Ramos (cell line): ENCODE results near the gene CD40.

Experiments
- in situ Hi-C: fragments of 300-500 bp; cut with MboI; formaldehyde crosslinking; loops from one replicate; pipeline ENCODE4 v1.14.3; 2022; ENCODE audit warnings: low sequenced_read_pairs; ENCODE audit not compliant: unreplicated experiment

CD40 gene

DNA sequence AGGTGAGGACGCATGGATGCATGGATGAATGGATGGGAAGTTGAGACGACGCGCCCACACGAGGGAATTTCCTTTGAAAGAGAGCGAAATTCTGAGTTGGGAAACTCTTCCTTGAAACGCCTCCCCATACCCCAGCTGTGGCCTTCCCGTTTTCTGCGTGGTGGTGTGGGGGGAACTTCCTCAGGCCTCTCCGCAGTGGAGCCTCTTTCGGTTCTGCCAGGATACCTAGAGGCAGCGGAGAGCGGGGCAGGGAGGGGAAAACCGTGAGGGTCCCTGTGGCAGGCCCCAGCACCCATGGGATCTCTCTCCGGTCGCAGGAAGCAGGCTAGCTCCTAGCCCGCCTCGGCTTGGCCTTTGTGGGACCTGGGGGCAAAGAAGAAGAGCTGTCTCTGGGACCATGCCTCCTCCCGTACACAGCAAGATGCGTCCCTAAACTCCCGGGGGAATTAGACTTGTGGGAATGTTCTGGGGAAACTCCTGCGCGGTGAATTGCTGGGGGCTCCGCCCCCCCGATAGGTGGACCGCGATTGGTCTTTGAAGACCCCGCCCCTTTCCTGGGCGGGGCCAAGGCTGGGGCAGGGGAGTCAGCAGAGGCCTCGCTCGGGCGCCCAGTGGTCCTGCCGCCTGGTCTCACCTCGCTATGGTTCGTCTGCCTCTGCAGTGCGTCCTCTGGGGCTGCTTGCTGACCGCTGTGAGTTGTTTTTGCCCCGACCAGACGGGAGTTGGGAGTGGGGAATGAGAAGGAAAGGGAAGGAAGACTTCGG, at the start of gene CD40:
CD40 (plus strand) TSS at position 611 of the 764 bp plus-strand sequence; CDS start at position 641, 30 bp downstream.
- in situ Hi-C loops, result no loop called here

DNA sequence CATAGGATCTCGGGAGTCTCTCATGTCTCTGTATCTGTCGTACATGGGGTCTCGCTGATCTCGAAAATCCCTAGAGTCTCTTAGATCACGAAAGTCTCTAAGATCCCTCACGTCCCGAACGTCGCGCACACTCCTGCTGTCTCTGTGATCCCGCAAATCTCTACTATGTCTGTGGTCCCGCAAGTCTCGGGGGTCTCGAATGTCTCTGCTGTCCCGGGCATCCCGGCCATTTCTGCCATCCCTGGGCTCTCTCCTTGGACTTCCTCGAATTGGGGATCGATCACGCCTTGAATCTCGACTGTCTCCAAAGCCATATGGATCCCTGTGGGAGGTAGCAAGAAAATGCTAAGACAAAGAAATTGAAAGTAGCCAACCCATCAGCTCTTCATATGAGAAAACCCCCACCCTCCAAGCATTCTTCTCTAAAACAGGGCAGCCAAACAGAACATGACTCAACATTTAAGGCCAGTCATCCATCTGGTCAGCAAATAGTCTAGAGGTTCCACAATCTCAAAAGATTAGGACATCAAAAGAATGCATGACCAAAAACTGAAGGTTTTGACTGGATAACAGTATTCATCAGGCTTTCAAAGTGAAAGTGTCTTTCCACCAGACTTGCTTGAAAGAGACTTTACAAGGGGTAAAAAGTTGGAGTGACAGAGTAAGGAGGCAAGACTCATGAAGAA, 47.8 kb upstream of the CD40 start:
- in situ Hi-C loops, result no loop called here

DNA sequence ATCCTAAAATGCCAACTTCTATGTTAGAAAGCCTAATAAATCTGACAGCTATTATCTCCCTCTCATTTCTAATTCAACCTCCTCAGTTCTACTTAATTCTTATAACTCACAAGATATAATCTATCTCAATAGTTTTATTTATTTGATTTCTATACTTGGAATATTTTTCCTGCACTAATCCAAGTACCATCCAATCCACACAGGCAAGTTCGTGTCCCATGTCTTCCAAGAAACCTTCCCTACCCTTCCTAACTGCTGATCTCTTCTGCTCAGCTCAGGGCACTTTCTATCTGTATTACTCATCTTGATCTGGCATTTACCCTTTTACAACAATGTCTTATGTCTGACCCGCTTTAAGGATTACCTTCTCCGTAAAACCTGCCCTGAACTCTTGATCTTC, 46.5 kb upstream of the CD40 start:
- in situ Hi-C loops, result no loop called here

DNA sequence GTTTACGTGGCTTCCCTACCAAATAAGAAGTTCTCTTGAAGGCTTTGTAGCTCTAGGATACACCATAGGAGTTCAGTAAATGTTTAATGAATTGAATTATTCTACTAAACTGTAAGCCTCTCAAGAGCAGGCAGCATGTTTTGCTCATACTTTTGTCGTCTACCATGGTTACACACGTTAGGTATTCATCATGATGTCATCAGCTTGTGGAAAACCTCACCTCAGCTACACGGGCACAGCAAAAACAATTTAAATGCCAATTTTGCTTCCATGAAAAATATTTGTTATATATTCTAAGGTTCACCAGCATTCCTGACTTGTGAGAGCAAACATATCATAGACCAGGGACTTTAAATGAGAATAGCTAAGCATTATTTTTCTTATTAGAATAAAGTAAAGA, 45.1 kb upstream of the CD40 start:
- in situ Hi-C loops, result no loop called here

DNA sequence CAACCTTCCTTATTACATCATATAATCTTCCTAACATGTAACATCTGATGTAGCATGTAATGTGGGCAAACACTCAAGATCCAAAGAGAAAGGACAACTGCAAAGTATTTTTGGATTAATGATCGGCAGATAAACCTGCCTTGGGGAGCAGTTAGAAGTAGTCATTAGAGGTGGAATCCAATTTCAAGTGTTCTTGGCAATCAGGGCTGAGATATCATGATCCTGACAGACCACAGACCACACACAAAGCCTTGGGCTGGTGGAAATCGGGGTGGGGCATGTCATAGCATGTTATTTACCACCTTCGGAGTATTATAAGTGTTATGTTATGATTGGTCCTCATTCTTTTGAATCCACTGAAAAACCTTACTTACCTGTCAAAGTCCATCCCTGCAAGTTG, 44.7 kb upstream of the CD40 start:
- in situ Hi-C loops, result no loop called here

DNA sequence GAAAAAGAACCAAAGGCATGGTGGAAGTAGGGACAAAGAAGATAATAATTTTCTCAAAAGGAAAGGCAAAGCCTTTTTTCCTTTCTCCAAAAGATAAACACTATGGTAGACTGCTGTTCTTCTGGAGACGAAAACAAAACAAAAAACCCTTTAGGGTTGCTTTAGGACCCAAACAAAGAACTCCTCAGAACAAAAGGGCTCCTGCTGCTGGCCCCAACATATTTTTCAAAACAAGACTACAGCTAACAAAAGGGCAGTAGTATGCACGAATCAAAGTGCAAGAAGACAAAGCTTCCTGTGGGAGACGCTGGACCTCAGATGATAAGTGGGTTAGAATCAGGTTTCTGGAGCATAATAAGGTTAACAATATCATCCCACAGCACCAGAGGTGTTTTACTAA, 44.1 kb upstream of the CD40 start:
- in situ Hi-C loops, result no loop called here

DNA sequence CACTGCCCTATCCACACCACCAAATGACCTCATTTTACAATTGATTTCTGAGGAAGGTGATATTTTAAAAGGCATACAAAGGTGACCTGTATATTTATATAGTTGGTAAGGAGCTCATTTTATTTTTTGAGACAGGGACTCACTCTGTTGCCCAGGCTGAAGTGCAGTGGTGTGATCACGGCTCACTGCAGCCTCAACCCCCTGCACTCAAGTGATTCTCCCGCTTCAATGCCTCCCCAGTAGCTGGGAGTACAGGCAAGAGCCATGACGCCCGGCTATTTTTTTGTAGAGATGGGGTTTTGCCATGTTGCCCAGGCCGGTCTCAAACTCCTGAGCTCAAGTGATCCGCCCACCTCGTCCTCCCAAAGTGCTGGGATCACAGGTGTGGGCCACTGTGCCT, 41.3 kb upstream of the CD40 start:
- in situ Hi-C loops, result no loop called here

DNA sequence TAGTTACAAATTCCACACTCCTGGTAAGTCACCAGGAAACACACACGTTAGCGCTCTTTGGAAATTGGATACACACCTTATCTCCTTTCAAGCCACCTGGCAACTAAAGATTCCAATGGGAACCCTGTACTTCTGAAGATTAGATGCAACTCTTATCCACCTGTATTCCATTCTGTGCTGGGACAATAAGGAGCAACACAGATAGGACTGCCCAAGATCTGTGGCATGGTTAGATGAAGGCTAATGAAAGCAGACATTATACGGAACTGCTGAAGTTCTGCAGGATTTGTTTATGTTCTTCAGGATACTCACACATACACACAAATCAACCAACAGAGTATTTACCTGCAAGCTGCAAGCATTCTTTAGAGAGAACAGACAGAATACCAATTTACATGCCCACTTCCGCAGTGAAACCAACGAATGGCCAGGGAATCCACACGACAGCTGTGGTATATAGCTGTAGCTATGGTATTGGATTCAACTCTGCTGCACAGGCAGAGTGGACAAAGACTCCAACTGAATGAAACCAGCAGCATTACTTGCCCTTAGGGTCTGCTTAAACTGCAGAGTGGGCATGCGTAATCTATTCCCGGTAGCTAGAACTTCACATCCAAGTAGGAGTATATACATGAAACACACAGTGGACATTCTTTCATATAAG, 40.3 kb upstream of the CD40 start:
- in situ Hi-C loops, result no loop called here

DNA sequence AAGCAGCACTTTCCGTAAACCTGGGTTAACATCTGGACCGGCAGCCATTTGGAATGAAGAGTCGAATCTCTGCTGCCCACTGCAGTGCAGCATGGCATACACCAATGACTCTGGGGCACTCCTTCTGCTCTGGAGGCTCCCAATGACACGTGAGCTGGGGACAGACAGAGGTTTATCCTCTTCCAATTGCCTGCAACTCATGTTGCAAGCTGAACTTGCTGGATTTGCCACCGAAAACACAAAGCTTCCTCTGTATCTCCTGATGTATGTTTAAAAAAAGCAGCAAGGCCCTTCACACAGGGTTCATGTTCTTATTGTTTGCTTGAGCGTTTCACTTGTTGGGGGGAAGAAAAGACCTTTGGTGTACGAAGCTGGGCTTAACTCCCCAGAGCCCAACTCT, 39.2 kb upstream of the CD40 start:
- in situ Hi-C loops, result no loop called here

DNA sequence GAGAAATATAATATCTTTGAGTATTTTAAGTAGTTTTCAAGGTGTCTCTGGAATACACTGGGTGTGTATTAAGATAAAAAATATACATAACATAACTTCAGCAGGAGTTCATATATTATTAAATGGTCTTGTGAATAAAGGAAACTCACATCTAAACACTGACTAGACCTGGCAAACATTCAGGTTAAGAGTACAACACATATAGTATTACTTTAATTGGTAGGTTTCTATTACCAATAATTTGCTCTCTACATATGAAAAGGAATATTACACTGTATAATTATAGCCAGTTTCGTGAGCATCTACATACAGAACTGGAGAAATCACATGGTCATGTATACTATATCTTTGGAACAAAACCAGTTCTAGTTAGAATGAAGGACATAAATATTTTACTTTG, 37.0 kb upstream of the CD40 start:
- in situ Hi-C loops, result no loop called here

DNA sequence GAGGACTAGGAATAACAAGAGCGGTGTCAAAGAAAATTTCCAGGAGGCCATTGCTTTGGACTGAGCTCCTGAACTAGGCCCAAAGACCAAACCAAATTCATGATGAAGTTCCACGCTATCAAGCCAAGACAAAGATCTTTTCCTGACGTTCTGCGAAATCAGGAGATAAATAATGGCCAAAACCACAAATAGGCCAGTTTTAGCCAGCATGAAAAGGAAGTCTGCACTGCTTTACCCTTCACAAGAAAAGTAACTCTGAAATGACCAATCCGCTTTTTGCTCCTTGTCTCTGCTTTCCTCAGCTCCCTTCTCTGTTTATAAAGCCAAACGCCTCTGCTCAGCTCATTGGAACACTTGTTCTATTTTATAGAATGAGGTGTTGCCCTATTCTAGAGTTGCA, 35.0 kb upstream of the CD40 start:
- in situ Hi-C loops, result no loop called here

DNA sequence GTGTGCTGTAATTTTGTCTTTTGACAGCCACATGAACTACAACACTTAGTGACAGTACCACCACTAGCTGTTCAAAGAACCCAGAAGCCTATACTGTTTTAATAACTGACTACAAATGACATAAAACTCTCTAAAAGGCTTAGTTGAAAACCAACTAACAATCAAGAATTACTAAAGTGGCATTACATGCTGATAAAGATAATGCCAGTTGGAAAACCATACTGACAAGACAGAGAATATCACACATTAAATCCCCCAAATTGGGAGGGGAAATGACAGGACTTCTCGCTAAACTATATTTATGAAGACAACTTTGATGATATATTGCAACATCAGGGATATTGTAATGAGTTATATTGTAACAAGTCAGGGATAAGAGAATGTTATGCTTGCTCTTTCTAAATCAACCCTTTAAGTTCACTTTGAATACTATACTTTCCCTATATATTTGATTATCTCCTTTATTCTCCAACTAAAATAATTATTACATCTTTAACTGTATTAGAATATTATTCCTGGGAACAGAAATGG, 34.5 kb upstream of the CD40 start:
- in situ Hi-C loops, result no loop called here

DNA sequence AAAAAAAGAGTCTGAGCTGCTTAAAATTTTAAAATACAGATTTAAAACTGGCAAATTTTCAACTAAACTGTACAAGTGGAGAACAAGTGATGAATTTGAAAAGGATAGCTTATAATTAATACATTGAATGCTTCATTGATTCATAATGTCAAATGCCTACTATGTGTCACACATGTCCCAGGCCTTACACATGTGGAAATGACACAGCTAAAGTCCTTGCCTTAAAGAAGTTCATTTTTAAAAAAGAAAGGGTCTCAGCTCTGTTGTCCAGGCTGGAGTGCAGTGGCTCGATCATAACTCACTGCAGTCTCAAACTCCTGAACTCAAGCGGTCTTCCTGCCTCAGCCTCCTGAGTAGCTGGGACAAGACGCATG, 33.3 kb upstream of the CD40 start:
- in situ Hi-C loops, result no loop called here

DNA sequence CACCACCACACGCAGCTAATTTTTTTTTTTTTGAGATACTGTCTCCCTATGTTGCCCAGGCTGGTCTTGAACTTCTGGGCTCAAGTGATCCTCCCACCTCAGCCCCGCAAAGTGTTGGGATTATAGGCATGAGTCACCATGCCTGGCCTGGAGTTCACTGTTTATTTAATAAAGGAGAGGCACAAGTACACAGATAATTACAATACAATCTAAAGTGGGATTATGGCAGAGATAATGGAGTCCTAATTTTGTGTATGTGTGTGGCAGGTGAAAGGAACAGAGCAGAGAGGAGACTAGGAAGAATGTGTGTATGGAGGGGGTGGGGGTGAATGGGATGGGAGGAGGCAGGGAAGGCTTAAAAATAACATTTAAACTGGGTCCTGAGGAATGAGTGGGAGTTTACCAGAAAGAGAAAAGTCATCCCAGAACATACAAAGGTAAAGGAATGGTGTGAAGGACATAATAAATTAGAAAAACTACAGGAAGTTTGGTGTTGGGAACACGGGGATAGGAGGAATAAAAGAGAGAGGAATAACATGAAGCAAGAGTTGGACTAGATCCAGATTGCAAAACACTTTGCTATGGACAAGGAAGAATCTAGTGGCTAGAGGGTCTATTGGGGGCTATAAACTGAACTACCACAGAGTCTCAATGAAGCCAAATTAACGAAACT, 32.8 kb upstream of the CD40 start:
- in situ Hi-C loops, result no loop called here

DNA sequence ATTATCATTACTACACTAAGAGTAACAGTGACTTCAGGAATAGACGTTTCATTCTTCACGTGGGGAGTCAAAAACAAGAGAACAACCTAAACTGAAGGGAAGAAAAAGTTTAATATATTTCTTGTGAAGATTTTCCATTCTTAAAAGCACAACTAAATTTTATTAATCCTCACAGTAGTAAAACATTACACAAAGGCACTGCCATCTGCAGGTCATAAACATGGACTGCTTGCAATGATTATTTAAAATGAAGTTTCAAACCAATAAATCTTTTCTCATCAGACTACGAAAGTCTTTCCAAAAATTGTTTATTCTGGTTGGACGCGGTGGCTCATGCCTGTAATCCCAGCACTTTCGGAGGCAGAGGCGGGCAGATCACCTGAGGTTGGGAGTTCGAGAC, 31.0 kb upstream of the CD40 start:
- in situ Hi-C loops, result no loop called here

DNA sequence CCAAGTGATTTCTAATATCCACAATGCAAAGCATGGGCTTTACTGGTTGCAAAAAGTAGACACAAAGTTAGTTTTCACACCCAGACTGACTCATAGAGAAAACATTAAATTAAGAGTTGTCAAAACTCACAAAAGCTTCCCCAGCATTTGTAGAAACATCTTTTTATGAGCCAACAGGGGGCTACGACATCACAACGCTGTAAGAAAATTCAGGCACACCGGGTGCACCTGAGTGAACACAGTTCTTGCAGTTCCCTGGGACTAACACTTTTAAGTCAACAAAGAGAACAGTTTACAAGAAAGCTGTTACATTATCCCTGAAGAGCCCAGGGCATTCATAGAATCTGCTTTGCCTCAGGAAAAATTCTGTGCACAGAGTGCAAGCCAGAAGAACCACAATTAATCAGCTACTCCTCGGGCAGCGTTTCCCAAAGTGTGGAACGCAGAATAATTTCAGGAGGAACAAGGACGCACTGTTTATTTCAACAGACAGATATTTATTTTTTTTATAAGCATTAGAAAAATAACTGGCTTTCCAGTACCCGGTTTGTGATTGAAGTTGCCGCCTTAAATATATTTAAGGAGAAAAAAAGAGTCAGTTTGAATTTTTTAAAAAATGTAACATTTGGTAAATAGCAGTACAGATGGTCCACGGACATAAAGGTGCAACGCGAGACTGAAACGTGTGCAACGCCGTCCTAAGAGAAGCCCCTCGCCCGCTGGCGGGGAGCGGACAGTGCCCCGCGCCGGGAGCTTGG, 29.5 kb upstream of the CD40 start:
- in situ Hi-C loops, result no loop called here

DNA sequence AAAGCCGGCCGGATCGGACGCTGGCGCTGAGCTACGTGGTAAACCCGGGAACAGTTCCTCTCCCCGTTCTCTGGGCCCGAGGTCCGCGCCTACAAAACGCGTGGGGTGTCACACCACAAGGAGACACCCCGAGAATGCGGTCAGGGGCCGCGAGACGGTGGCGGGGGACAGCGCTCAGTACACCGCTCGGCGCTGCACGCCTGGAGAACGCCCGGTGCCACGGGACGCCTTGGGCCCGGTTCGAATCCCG, 29.0 kb upstream of the CD40 start:
- in situ Hi-C loops, result no loop called here

DNA sequence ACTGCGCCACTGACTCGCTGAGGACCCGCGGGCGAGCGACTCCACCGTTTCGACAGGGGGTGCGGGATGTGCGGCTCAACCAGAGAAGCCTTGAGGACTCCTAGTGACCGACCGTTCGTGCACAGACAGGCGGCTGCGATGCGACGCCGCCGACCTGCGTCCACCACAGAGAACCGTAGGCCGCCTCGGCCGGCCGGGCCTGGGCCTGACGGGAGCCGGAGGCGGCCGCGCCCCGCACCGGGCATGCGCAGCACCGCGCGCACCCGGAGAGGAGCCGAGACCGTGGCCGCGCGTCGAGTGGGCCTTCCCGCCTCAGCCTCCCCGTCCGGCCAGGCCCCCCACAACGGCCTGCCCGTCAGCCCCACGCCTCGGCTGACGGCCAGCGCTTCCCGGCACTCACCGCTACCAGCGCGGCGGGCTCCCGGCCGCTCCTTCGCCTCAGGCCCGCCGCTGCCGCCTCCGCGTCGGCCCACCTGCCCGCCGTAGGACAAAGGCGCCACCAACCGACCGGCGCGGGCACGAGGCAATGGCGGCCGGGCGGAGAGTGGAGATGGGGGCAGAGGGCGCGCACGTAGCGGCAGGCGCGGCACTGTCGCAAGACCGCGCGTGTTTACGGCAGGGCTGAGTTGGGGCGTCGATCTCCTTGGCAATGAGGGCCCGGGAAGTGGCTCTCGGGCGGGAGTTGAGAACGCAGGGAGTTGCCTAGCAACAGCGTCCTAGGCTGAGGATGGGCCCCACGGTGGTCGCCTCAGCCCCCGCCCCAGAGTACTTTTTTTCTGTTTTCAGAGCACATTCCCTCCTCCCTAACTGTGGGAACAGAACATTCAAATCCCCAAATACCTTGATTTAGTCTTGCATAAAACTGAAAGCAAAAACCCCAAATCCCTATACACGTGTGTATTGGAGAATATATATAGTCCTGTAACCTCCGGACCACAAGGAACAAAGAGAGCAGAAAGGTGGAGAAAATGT, 28.4 kb upstream of the CD40 start, which contains the start of gene NCOA5:
NCOA5 (minus strand) TSS at position 546 of the 972 bp plus-strand sequence. CDS start 10,538 bp downstream, outside the sequence.
- in situ Hi-C loops, result no loop called here
